HG02610 (cell line): ENCODE data around the gene PLSCR4.

Experiments used
- ATAC-seq: cut with Tn5 transposase; IDR thresholded peaks from one replicate; pipeline ENCODE4 v1.9.1; 2021; ENCODE audit warnings: mild to moderate bottlenecking, moderate library complexity; ENCODE audit not compliant: unreplicated experiment

The PLSCR4 gene

GRCh38 chr3:146195605-146196004 is 55.3 kb downstream of the PLSCR4 start:
- ATAC-seq, result no peak

- no peak for ATAC-seq
Measured at GRCh38 chr3:146195030-146195429, 55.9 kb downstream of the PLSCR4 start.

- no peak for ATAC-seq
Measured at GRCh38 chr3:146191051-146191450, 59.9 kb downstream of the PLSCR4 start.

GRCh38 chr3:146189519-146190173 is 61.3 kb downstream of the PLSCR4 start:
- ATAC-seq, result peak; percentile 85

GRCh38 chr3:146187334-146187950 is 63.5 kb downstream of the PLSCR4 start:
- no peak for ATAC-seq

GRCh38 chr3:146184241-146185015 is 66.5 kb downstream of the PLSCR4 start:
- ATAC-seq, result no peak

GRCh38 chr3:146181216-146181615 is 69.7 kb downstream of the PLSCR4 start:
- ATAC-seq, result no peak

GRCh38 chr3:146180376-146180775 is 70.5 kb downstream of the PLSCR4 start:
- ATAC-seq, result no peak

GRCh38 chr3:146178006-146178689 is 72.8 kb downstream of the PLSCR4 start:
- no peak for ATAC-seq

- no peak for ATAC-seq
Measured at GRCh38 chr3:146177519-146177918, 73.4 kb downstream of the PLSCR4 start.

- ATAC-seq, result no peak
Measured at GRCh38 chr3:146177072-146177471, 73.8 kb downstream of the PLSCR4 start.

- no peak for ATAC-seq
Measured at GRCh38 chr3:146172586-146172985, 78.3 kb downstream of the PLSCR4 start.

GRCh38 chr3:146170591-146170990 is 80.3 kb downstream of the PLSCR4 start:
- no peak for ATAC-seq

GRCh38 chr3:146169891-146170290 is 81.0 kb downstream of the PLSCR4 start:
- ATAC-seq, result no peak

GRCh38 chr3:146166826-146167225 is 84.1 kb downstream of the PLSCR4 start:
- no peak for ATAC-seq

- ATAC-seq, result no peak
Measured at GRCh38 chr3:146166415-146166821, 84.5 kb downstream of the PLSCR4 start.

- no peak for ATAC-seq
Measured at GRCh38 chr3:146165877-146166276, 85.0 kb downstream of the PLSCR4 start.

- ATAC-seq, result no peak
Measured at GRCh38 chr3:146164971-146165769, 85.7 kb downstream of the PLSCR4 start.

GRCh38 chr3:146164506-146164905 is 86.4 kb downstream of the PLSCR4 start:
- ATAC-seq, result no peak

- ATAC-seq, result no peak
Measured at GRCh38 chr3:146164071-146164470, 86.8 kb downstream of the PLSCR4 start.

- no peak for ATAC-seq
Measured at GRCh38 chr3:146163584-146163983, 87.3 kb downstream of the PLSCR4 start.
